ENCODE data around the gene FFAR4. TPM values are rescaled to one million over a fixed set of nuclear protein-coding genes. Genes with fewer than 3 reads are reported as not detected.

Gene FFAR4
- total RNA-seq, 1 donor from 2014 or later, result 4.9 TPM

GRCh38 chr10:93579985-93580711 lies 13.7 kb downstream of the FFAR4 start:
- no peak for TF ChIP-seq CTCF (IDR thresholded peaks at IDR 0.05)
- intact Hi-C loops (cut with DNase I), result no loop called here
- no peaks in the 10 kb centered on the region for H3K27me3 ChIP-seq
- H3K4me3 ChIP-seq, result no peak overlapping the region
- no peaks in the 10 kb centered on the region for H3K4me1 ChIP-seq
- DNase-seq, result no peak
- H3K9me3 ChIP-seq, result no peaks in the 10 kb centered on the region
- H3K27ac ChIP-seq, result no peak overlapping the region
- no peak for ATAC-seq
- H3K36me3 ChIP-seq, result no peaks in the 10 kb centered on the region

GRCh38 chr10:93580828-93581227 lies 14.4 kb downstream of the FFAR4 start:
- intact Hi-C loops (cut with DNase I), result no loop called here
- H3K36me3 ChIP-seq, result no peaks in the 10 kb centered on the region
- ATAC-seq (no peak), DNase-seq (no peak)
- H3K4me3 ChIP-seq, result no peak overlapping the region
- TF ChIP-seq CTCF (IDR thresholded peaks at IDR 0.05), result no peak
- H3K27me3 ChIP-seq, result no peaks in the 10 kb centered on the region
- H3K27ac ChIP-seq, result no peak overlapping the region
- H3K9me3 ChIP-seq, result no peaks in the 10 kb centered on the region
- no peaks in the 10 kb centered on the region for H3K4me1 ChIP-seq

- TF ChIP-seq CTCF (IDR thresholded peaks at IDR 0.05), result no peak
- ATAC-seq, result no peak
- Histone ChIP-seq H3K4me3 (no peak overlapping the region), H3K27ac (no peak overlapping the region), H3K36me3 (no peaks in the 10 kb centered on the region), H3K9me3 (no peaks in the 10 kb centered on the region), H3K27me3 (no peaks in the 10 kb centered on the region), H3K4me1 (no peaks in the 10 kb centered on the region)
- no peak for DNase-seq
- intact Hi-C loops (cut with DNase I), result no loop called here
Observed at GRCh38 chr10:93584445-93584844, 18.0 kb downstream of the FFAR4 start.

- ATAC-seq, result no peak
- intact Hi-C loops (cut with DNase I), result no loop called here
Observed at GRCh38 chr10:93589648-93590562, 23.4 kb downstream of the FFAR4 start.

GRCh38 chr10:93590638-93591037 lies 24.2 kb downstream of the FFAR4 start:
- intact Hi-C loops (cut with DNase I), result no loop called here
- TF ChIP-seq CTCF (IDR thresholded peaks at IDR 0.05), result no peak
- ATAC-seq, result no peak
- no peaks in the 10 kb centered on the region for H3K9me3 ChIP-seq
- no peak overlapping the region for H3K4me3 ChIP-seq
- no peaks in the 10 kb centered on the region for H3K4me1 ChIP-seq
- no peaks in the 10 kb centered on the region for H3K36me3 ChIP-seq
- no peak overlapping the region for H3K27ac ChIP-seq
- DNase-seq, result no peak
- H3K27me3 ChIP-seq, result no peaks in the 10 kb centered on the region

More at GRCh38 chr10:93589648-93590562, 23.4 kb downstream of the FFAR4 start:
- Histone ChIP-seq H3K27me3 (no peaks in the 10 kb centered on the region), H3K36me3 (no peaks in the 10 kb centered on the region), H3K4me3 (no peak overlapping the region), H3K4me1 (no peaks in the 10 kb centered on the region), H3K27ac (no peak overlapping the region), H3K9me3 (no peaks in the 10 kb centered on the region)
- DNase-seq, result no peak
- TF ChIP-seq CTCF (IDR thresholded peaks at IDR 0.05), result no peak
